Panc1 (cell line): ENCODE measurements around the gene ST8SIA1. TPM values are rescaled to one million over a fixed set of nuclear protein-coding genes. Genes with fewer than 3 reads are reported as not detected.

Experiments
- ATAC-seq: fragments of 200-7000 bp; cut with Tn5 transposase; 2 replicates; pipeline ENCODE4 v1.9.1; 2020; ENCODE audit warnings: mild to moderate bottlenecking, moderate library complexity
- BruUV-seq: library from RNA; stranded (reverse); fragments of 400-500 nt; replicated peaks from 2 replicates; lab custom pipeline; 2021; lab: Mats Ljungman, UMichigan
- CTCF ChIA-PET: fragments of 300-600 bp; sonication (Branson Sonifier 250); formaldehyde crosslinking; loops from one replicate; lab custom pipeline; 2022; ENCODE audit warnings: antibody characterized with exemption; lab: Charles Lee
- POLR2A ChIA-PET: fragments of 300-600 bp; sonication (Branson Sonifier 250); formaldehyde crosslinking; loops from one replicate; lab custom pipeline; 2022; ENCODE audit warnings: antibody characterized with exemption; lab: Charles Lee
- DNase-seq: peaks from one replicate; pipeline ENCODE4 v3.0.0-alpha.2; 2010; ENCODE audit warnings: low read depth, low spot score
- H3K27ac ChIP-seq: 2 replicates; pipeline ENCODE4 v1.5.1; 2011; ENCODE audit warnings: mild to moderate bottlenecking, low read length, inconsistent platforms
- H3K27me3 ChIP-seq: fragments of 200-500 bp; sonication (Bioruptor generic); 2 replicates; pipeline ENCODE4 v1.6.0; 2014; ENCODE audit warnings: low read length, inconsistent platforms; ENCODE audit not compliant: control insufficient read depth, insufficient read depth
- H3K36me3 ChIP-seq: fragments of 200-500 bp; sonication (Bioruptor generic); 2 replicates; pipeline ENCODE4 v1.5.1; 2014; ENCODE audit warnings: inconsistent platforms, mild to moderate bottlenecking, low read length, moderate library complexity; ENCODE audit not compliant: control insufficient read depth, insufficient read depth
- H3K4me1 ChIP-seq: 2 replicates; pipeline ENCODE4 v1.5.1; 2011; ENCODE audit warnings: inconsistent platforms, mild to moderate bottlenecking, low read length, moderate library complexity; ENCODE audit not compliant: control insufficient read depth, insufficient read depth
- H3K4me3 ChIP-seq, 2 experiments: 2 replicates each; pipeline ENCODE4 v1.5.1; 2011 to 2012; ENCODE audit warnings: low read depth in 2 of 2, low read length in 2 of 2, mild to moderate bottlenecking in 2 of 2, inconsistent platforms in 1 of 2, moderate library complexity in 1 of 2
- H3K9me3 ChIP-seq: fragments of 200-500 bp; sonication (Bioruptor generic); 2 replicates; pipeline ENCODE4 v1.5.1; 2014; ENCODE audit warnings: low read depth, mild to moderate bottlenecking, inconsistent platforms, low read length, moderate library complexity; ENCODE audit not compliant: control insufficient read depth, insufficient read depth
- CTCF ChIP-seq: fragments of 450-650 bp; IDR thresholded peaks from 2 replicates; pipeline ENCODE4 v1.5.1; 2017; ENCODE audit warnings: mild to moderate bottlenecking
- POLR2AphosphoS5 ChIP-seq: IDR thresholded peaks from 2 replicates; pipeline ENCODE4 v1.6.1; 2012; ENCODE audit warnings: mild to moderate bottlenecking, low read depth, low read length, moderate library complexity
- REST ChIP-seq, 2 experiments: IDR thresholded peaks; 2 replicates each; pipeline ENCODE4 v1.6.1; 2011 to 2012; ENCODE audit warnings: low read depth in 2 of 2, control low read depth in 1 of 2, low read length in 1 of 2, mild to moderate bottlenecking in 1 of 2, moderate library complexity in 1 of 2; ENCODE audit not compliant: insufficient read depth in 1 of 2
- SIN3A ChIP-seq: IDR thresholded peaks from 2 replicates; pipeline ENCODE4 v1.6.1; 2012; ENCODE audit warnings: low read depth, mild to moderate bottlenecking, low read length, moderate library complexity, borderline replicate concordance; ENCODE audit not compliant: insufficient read depth
- TCF7L2 ChIP-seq: IDR thresholded peaks from 2 replicates; pipeline ENCODE4 v1.6.1; 2011; ENCODE audit warnings: mild to moderate bottlenecking, low read depth, low read length, inconsistent platforms
- in situ Hi-C: cut with HindIII; loops from 2 replicates; pipeline ENCODE4 v1.10.0; 2016; ENCODE audit warnings: low sequenced_read_pairs, low pct_unique_long_range_greater_than_20kb
- intact Hi-C: fragments of 100-400 bp; cut with micrococcal nuclease; formaldehyde crosslinking; loops from one replicate; pipeline ENCODE4 v1.10.0; 2022; ENCODE audit not compliant: unreplicated experiment
- total RNA-seq: library from RNA; stranded (reverse); gene quantifications from one replicate; pipeline ENCODE4 v1.2.1, GENCODE V29; 2021; ENCODE audit not compliant: unreplicated experiment

ST8SIA1 gene
- total RNA-seq, 1 experiment from 2014 or later: 0.13 TPM

GRCh38 chr12:22355011-22355580, 20.6 kb upstream of the ST8SIA1 start:
- Histone ChIP-seq H3K4me3 (no peak overlapping the region), H3K9me3 (no peaks in the 10 kb centered on the region), H3K27ac (no peak overlapping the region), H3K36me3 (no peaks in the 10 kb centered on the region), H3K4me1 (no peaks in the 10 kb centered on the region), H3K27me3 (no peaks in the 10 kb centered on the region)
- ChIA-PET CTCF (no interaction called here), POLR2A (no interaction called here)
- DNase-seq (no peak), ATAC-seq (no peak)
- intact Hi-C loops (no loop called here), in situ Hi-C loops (no loop called here)
- TF ChIP-seq REST (IDR thresholded peaks at IDR 0.05; ENCODE audit: insufficient read depth in 1 of 2, low read depth in 2 of 2, low read length in 1 of 2) (no peak), POLR2AphosphoS5 (no peak), SIN3A (no peak), TCF7L2 (no peak), CTCF (no peak)
- BruUV-seq: no TSS peak

- Histone ChIP-seq H3K4me3 (no peak overlapping the region), H3K36me3 (no peaks in the 10 kb centered on the region), H3K9me3 (no peaks in the 10 kb centered on the region), H3K27ac (no peak overlapping the region), H3K27me3 (no peaks in the 10 kb centered on the region), H3K4me1 (no peaks in the 10 kb centered on the region)
- POLR2A ChIA-PET: no interaction called here
- ATAC-seq: no peak
- in situ Hi-C loops (no loop called here), intact Hi-C loops (no loop called here)
- CTCF ChIA-PET: no interaction called here
- TF ChIP-seq POLR2AphosphoS5 (no peak), CTCF (no peak), REST (IDR thresholded peaks at IDR 0.05; ENCODE audit: insufficient read depth in 1 of 2, low read depth in 2 of 2, low read length in 1 of 2) (no peak), SIN3A (no peak), TCF7L2 (no peak)
- DNase-seq: no peak
- no TSS peak for BruUV-seq
Measured at GRCh38 chr12:22353615-22354325, 19.3 kb upstream of the ST8SIA1 start.
